SKM-1 (cell line): ENCODE data around the gene CRYM.
"Not testable (repeated sequence)": the region's sequence is repeated elsewhere in the genome, so short reads cannot be mapped to it uniquely, and the experiment has no call there.

ENCODE experiments used
- DNase-seq: peaks from one replicate; lab custom pipeline; 2025; ENCODE audit not compliant: unreplicated experiment; lab: John Stamatoyannopoulos, UW

CRYM gene

DNA sequence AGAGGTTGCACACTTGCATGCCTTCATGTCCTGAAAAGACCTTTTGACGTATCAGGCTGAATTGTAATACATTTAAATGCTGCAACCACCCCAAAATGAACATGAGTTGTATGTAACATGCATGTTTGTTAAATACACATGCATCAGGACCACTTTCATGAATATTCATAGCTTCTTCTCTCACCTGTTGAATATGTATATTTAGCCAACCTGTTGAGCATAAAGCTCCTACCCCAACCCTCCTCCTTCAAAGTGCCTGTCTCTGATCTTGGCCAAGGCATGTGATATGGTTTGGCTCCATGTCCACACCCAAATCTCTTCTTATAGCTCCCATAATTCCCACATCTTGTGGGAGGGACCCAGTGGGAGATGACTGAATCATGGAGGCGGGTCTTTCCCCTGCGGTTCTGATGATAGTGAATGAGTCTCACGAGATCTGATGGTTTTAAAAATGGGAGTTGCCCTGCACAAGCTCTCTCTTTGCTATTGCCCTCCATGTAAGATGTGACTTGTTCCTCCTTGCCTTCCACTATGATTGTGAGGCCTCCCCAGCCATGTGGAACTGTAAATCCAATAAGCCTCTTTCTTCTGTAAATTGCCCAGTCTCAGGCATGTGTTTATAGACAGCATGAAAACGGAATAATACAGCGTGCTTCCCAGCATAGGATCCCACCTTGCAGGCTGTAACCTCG lies 3.8 kb upstream of the CRYM start:
- no peak for DNase-seq

DNA sequence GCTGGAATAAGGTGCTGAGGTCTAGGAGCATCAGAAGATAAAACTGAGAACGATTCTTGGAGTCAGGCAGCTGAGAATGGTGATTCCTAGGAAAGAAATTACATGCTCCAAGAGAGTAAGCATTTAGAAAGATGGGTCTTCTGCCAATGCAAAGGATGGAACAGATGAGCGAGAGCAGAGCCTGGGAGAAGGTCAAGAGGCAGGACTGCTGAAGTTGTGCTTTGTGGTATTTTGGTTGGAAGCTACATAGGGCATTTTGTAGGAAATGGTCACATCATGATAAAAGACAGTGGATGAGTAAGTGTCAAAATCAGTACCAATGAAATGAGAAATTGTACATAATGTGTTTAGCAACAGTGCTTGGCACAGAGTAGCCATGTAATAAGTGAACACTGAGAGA lies 1.4 kb upstream of the CRYM start:
- DNase-seq, result no peak

DNA sequence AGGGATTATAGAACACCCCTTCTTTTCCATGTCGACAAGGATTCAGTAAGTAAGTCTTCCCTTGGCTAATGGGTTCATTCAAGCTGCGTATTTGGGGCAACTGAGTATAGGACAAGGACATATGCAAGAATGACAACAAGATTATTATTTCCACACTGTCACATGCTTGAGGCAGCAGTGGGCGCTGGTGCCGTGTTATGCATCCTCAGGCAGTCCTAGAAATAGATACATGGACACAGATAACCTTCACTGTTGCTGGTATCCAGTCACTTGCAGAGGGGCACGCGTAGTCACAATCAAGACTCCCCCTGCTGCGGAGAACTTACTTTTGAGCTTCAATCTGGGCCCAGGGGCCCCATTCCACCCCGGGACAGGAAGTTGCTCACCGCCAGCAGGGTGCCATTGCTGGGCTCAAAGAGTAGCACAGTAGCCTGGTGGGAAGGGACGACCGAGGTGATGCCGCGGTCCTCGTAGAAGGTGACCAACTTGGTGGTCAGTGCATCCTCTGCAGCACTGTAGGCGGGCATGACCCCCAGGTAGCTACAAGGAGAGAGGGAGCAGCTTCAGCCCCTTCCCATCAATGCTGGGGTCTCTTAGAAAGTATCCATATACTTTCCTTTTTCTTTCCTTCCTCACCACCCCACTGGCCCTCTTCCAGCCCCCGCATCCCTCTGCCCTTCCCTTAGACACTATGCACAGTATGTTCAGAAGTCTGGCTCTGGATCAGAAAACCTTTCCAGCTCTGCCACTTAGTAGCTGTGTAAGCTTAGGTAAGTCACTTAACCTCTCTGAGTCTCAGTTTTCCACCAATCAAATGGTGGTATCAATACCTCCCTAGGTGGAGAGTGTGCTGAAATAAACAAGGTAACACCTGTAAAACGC lies 804 bp downstream of the CRYM start:
- no peak for DNase-seq

DNA sequence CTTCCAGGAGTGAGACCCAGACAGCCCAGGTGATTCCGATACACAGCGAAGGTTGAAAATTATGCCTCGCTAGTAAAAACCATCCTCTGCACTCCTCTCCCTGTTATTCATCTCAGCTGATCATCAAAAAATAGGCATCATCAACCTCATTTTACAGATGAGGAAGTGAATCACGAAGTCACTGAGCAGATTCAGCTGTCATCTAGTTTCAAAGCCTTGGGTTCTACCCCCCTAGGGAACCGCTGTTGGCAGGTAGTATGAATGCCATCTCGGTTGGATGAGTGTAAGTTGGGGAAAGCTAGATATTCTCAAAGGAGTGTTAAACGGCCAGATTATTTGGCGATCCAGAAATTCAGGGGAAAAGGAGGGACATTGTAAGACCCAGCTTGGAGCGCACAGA lies 2.0 kb downstream of the CRYM start:
- DNase-seq, result no peak

DNA sequence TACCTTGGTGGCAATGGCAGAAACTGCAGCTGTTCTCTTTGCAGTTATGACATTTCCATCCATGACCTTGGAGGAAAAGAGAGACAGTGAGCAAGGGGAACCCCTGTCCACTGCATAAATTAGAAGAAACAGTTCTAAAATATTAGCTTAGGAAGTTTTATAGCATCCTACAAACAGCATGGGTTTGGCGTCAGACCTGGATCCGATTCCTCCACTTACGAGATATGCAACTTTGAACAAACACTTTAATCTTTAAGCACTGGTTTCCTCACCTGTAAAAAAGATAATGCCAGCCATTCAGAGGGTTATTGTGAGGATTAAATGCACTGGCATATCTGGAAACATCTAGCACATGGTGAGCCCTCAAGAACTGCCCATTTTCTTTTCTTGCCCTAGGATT lies 2.6 kb downstream of the CRYM start:
- DNase-seq, result no peak

DNA sequence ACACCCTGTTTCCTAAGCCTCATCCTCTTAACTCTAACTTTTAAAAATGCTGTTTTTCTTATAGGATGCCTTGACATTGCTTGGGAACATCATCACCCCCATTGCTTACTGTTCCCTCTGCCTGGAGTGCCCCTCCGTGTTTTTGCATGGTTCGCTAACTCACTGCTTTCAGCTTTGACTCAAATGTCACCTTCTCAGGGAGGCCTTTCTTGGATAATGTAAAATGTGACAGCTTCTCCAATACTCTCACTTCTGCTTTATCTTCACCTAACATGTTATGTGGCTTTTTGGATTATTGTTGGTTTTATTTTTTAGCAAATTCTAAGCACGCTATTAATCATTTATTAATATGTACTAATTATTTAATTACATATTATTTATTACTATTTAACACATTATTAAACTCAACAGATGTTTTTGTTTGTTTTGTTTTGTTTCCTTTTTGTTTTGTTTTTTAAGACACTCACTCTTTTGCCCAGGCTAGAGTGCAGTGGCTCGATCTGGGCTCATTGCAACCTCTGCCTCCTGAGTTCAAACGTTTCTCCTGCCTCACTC lies 3.8 kb downstream of the CRYM start:
- DNase-seq, result no peak

DNA sequence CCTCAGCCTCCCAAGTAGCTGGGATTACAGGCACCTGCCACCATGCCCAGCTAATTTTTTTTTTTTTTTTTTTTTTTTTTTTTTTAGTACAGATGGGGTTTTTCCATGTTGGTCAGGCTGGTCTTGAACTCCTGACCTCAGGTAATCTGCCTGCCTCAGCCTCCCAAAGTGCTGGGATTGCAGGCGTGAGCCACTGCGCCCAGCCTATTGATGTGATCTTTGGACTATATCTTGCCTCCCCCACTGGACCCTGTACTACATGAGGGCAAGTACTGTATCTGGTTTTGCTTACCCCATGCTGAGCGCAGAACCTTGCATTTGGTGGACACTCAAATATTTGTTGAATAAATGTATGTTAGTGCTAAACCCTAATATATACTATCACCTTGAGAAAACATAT lies 5.3 kb downstream of the CRYM start:
- DNase-seq, result not testable (repeated sequence)

DNA sequence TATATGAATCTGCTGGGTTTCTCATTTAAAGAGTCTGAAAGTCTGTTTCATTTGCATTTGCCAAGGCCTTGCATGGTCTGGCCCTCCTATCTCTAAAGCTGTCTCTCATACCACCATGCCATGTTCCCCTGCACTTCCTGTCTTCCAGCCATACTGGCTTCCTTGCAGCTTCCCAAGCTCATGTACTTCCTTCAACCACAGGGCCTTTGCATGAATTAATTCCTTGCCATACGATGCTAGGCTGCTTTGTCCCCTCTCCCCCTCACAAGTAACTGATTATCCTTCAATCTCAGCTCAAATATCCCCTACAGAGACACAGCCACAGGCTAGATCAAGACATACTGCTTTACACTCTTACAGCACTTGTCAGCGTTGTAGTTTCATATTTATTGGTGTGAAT lies 5.8 kb downstream of the CRYM start:
- DNase-seq, result no peak

DNA sequence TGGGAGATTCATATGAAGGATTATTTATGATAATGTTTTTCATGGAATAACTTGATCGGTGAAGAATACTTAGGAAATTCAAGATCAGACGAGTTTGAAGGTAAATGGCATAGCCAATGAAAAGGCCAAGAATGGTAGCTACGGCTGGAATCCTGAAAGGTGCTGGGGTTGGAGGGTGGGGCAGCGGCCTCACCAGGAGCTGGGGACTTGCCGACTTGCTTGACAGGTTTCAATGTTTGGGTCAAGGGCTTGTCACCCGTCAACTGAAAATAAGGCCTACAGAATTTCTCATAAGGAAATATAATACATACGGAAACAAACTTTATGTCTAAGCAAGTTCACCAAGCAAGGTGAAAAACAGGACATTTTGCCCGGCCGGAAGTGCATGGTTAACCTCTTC lies 9.9 kb downstream of the CRYM start:
- no peak for DNase-seq

DNA sequence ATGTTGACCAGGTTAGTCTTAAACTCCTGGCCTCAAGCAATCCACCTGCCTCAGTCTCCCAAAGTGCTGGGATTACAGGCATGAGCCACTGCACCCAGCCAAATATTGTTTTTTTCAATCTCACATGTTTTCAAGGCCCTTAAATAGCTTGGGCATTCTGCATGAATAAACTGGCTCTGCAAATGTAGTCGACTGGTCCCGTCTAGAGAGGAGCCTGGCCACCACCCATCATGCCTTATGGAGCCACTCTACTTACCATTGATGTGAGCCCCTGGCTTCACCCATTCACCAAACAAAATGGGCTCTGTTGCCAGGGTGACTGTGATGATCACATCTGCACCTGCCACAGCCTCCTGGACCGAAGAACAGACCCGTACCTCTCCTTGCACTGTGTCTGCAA lies 10.8 kb downstream of the CRYM start:
- no peak for DNase-seq

DNA sequence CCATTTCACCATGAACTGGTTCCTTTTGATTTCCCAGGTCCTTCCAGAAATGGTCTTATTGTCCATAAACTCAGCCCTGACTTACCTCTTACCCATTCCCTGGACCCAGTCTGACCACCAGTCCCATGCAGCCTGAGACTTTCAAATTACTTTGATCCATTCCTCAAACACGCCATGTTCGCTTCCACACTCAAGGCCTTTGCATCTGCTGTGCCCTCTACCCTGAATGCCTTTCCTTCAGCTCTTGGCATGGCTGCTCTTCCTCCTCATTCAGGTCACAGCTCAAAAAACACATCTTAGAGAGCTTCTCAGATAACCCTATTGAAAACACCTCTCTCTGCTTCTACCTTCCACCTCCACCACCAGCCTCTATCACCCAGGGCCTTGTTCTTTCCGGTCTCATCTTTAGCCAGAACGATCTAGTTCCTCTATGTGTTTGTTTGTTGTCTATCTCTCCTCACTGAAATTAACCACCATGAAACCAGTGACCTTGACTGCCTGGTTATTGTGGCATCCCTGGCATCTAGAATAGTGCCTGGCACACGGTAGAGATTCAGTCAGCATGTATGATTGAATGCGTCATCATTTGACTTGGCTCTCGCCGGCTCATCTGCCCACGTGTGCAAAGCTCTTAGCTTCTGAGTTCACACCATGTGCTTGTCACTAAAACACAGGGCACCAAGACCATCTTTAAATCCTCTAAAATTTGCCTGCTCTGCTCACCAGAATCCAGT lies 12.8 kb downstream of the CRYM start:
- DNase-seq, result no peak

DNA sequence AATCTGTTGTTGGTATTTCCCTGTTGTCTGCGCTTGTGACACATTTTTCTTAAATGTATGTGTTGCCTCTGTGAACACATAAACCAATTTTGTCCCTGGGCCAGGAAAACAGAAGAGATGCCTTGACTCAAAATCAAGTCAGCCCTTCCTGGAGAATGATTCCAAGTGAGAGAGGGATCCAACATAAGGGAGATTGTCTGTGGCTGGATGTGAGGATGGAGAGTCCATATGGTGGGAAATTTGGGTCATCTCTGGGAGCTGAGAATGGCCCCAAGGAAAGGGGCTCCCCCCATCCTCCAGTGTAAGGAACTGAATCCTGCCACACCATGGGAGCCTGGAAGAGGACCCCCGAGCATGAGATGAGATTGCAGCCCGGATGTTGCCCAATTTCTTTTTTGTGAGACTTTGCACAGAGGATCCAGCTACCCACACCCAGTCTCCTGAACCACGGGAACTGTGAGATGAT lies 13.5 kb downstream of the CRYM start:
- no peak for DNase-seq

DNA sequence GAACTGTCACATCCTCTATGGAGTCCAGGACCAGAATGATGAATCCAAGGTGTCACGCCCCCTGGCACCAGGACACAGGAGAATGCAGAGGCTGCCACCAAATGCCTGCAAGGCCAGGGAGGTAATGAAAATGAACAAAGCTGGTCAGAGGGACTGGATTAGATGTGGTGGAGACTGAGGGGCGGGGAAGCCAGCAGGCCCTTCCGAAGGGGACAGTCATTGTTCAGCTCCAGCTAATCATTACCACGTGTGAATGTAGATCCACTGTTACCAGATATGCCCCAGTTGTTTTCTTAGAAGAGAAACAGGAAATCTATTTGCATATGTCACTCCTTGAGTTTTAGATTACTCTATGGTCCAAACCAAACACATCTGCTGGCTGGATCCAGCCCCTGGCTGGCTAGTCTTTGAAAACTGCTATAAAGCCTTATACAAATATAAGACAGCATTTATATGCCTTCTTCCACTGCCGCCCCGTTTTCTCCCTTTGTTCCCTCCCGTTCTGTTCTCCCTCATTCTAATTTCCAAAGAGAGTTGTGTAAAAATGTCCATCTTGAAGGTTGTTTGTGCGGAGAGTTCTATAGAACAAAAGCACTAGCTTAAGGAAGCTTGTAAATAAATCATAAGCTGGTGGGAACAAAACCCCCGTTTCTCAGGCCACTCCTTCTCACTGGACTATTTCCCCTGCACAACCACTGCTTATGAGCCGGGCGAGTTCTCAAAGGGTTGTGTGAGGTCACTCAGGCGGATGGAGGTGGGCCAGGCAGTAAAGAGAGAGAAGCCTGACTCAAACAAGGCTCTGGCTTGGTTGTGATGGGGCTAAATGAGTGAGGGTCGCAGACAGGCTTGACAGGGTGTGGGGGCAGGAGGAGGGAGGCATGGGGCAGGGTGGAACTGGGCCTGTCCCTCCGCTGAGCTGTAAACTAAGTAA lies 14.2 kb downstream of the CRYM start:
- DNase-seq, result no peak

DNA sequence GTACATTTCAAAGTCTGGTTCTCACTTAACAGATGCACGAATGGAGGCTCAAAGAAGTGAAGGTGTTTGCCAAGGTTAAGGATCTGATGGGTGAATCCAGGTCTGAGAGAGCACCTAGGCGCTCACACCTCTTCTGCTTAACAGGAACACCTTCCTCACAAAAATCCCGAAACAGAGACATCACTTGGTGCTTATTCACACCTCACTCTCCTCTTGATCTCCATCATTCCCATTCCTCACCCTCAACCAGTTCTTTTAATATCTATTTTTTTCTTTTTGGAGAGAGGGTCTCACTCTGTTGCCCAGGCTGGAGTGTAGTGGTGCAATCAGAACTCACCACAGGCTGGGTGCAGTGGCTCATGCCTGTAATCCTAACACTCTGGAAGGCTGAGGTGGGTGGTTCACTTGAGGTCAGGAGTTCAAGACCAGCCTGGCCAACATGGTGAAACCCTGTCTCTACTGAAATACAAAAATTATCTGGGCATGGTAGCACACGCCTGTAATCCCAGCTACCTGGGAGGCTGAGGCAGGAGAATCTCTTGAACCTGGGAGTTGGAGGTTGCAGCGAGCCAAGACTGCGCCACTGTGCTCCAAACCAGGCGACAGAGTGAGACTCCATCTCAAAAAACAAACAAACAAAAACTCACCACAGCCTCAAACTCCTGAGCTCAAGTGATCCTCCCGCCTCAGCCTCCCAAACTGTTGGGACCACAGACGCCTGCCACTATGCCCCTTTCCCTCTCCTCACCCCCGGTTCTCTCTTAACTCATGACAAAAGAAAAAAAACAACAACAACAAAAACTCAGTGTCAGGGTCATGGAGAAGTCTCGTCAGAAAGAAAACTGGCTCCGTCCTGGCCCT lies 15.1 kb downstream of the CRYM start:
- no peak for DNase-seq

DNA sequence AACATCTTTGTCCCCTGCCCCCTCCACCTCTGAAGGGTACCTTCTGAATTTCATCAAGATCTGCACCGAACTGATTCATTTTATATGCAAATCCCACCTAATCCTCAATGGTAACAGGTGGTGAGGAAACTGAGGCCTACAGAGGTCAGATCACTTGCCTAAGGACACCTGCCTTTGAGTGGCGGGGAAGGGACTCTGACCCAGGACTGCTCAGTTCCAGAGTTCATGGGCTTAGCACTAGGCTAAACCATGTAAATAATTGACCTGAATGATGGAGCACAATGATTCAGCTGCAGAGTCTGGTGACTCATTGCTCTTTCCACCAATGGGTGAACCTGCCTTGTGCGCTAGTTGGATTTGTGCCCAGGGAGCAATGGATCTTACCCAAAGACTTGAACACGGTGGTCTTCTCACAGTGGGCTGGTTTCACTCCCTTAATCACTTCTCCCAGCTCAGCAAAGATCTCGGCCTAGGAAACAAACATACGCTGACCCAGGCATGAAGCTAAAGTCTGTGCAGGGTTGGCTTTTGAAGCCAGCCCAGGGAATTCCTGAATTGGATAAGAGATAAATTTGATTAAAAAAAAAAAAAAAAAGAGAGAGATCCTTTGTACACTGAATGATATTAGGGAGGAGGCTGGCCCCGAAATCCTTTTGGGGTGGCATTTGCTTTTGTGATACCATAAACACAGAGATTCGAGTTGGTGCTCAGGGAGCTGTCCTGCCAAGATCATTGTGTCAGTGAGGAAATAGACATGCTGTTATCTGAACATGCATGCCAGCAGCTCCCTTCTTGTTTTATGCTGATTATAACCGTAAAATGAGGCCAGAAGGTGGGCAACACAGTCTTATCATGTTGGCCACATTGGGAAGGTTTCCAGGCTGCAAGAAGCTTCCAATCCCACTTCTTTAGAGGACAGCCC lies 17.0 kb downstream of the CRYM start:
- DNase-seq, result no peak

DNA sequence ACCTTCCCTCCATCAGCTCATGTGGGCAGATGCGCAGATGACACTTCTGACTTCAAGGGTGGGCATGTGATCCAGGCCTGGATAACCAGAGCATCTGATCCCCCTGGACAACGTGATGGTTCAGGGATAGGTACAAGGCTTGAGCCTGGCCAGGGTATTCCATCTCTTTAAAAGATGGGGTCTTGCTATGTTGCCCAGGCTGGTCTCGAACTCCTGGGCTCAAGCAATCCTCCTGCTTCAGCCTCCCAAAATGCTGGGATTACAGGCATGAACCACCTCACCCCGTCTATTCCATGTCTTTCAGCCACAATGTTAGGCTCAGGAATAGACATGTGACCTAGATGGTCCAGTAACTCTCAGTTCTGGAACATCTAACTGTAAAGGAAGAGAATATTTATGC lies 20.8 kb downstream of the CRYM start:
- no peak for DNase-seq

DNA sequence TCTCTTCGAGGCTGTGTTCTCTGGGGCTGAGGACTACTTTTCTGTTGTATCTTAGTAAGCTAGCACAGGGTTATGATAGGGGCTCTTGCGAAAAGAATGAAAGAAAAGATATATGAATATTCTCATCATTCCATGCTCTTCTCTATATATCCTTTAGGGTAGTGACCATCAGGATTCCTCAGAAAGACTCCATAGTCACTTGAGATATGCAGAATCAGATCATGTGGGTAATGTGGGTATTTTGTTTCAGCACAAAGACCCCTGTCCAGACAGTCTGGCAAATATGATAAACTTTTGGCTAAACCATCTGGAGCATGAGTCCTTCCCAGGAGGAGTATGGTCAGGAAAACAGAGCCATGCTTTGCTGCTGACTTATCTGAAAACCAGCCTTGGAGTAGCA lies 21.5 kb downstream of the CRYM start:
- DNase-seq, result no peak

DNA sequence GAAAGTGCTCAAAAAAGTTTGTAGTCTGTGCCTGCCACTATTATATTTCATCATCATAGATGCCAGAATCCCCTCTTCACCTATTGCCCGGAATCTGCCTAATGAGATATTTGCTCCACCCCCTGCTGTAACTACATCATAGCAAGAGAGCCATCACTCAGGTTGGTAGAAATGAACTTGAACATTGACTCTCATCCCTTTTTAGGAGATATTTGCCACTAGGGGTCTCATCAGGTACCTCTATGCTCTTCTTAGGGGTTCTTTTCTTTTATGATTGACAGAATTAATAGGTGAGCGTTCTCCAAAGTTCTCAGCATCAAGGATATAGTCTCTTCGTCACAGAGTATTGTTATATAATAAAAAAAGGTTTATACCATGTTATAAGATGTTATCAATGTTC lies 24.6 kb downstream of the CRYM start:
- DNase-seq, result no peak
